ENCODE results near the gene MEIOB.

MEIOB gene

GRCh38 chr16:1819611-1820010 is 52.4 kb downstream of the MEIOB start:
- no peak for DNase-seq (ENCODE audit: low read depth)
- TF ChIP-seq CTCF (conservative IDR thresholded peaks at IDR 0.05; ENCODE audit: control insufficient read depth, insufficient read depth, low read depth, low read length): no peak
- no peak overlapping the region for H3K4me3 ChIP-seq (ENCODE audit: control insufficient read depth, low read depth, low read length)

GRCh38 chr16:1818873-1819525 is 53.0 kb downstream of the MEIOB start:
- no peak for TF ChIP-seq CTCF (conservative IDR thresholded peaks at IDR 0.05; ENCODE audit: control insufficient read depth, insufficient read depth, low read depth, low read length)
- no peak overlapping the region for H3K4me3 ChIP-seq (ENCODE audit: control insufficient read depth, low read depth, low read length)
- DNase-seq (ENCODE audit: low read depth): no peak

- no peak overlapping the region for H3K4me3 ChIP-seq (ENCODE audit: control insufficient read depth, low read depth, low read length)
- DNase-seq (ENCODE audit: low read depth): no peak
- TF ChIP-seq CTCF (conservative IDR thresholded peaks at IDR 0.05; ENCODE audit: control insufficient read depth, insufficient read depth, low read depth, low read length): no peak
These were observed 53.6 kb downstream of the MEIOB start for GRCh38 chr16:1818204-1818872.

GRCh38 chr16:1817716-1818115 is 54.2 kb downstream of the MEIOB start:
- no peak overlapping the region for H3K4me3 ChIP-seq (ENCODE audit: control insufficient read depth, low read depth, low read length)
- no peak for DNase-seq (ENCODE audit: low read depth)
- no peak for TF ChIP-seq CTCF (conservative IDR thresholded peaks at IDR 0.05; ENCODE audit: control insufficient read depth, insufficient read depth, low read depth, low read length)

GRCh38 chr16:1817276-1817589 is 54.7 kb downstream of the MEIOB start:
- TF ChIP-seq CTCF (conservative IDR thresholded peaks at IDR 0.05; ENCODE audit: control insufficient read depth, insufficient read depth, low read depth, low read length): no peak
- no peak overlapping the region for H3K4me3 ChIP-seq (ENCODE audit: control insufficient read depth, low read depth, low read length)
- no peak for DNase-seq (ENCODE audit: low read depth)

- DNase-seq (ENCODE audit: low read depth): no peak
- H3K4me3 ChIP-seq (ENCODE audit: control insufficient read depth, low read depth, low read length): no peak overlapping the region
- no peak for TF ChIP-seq CTCF (conservative IDR thresholded peaks at IDR 0.05; ENCODE audit: control insufficient read depth, insufficient read depth, low read depth, low read length)
These were observed 55.3 kb downstream of the MEIOB start for GRCh38 chr16:1816396-1817275.
